ENCODE results near the gene OR2T35.

OR2T35 gene

GRCh38 chr1:248589334-248589733 lies 55.7 kb downstream of the OR2T35 start:
- TF ChIP-seq CTCF (IDR thresholded peaks at IDR 0.05; ENCODE audit: low read depth, low read length, missing control alignments), result no peak
- H3K4me3 ChIP-seq (ENCODE audit: low read depth, low read length), result no peak overlapping the region

More at GRCh38 chr1:248589334-248589733, 55.7 kb downstream of the OR2T35 start:
- DNase-seq (ENCODE audit: low read depth), result no peak

Data from GM12864 (cell line).